Body of pancreas (tissue), 4 donors: ENCODE measurements around the gene INCENP. TPM values are rescaled to one million over a fixed set of nuclear protein-coding genes. Genes with fewer than 3 reads are reported as not detected.

Source experiments
- ATAC-seq: fragments of 150-250 bp; one replicate; pipeline ENCODE4 v1.9.1; 2016
- DNase-seq, 4 donors: peaks; one replicate each; pipeline ENCODE4 v3.0.0-alpha.2; 2019
- H3K27ac ChIP-seq, 4 donors: fragments of 200-600 bp; sonication (generic); 1 replicate in 3 of 4; 2 replicates in 1 of 4; pipeline versions ENCODE4 v1.5.1 to v1.6.1; 2016 to 2019; ENCODE audit warnings: mild to moderate bottlenecking in 1 of 4, mixed read lengths in 1 of 4, moderate library complexity in 1 of 4
- H3K27me3 ChIP-seq, 2 donors: fragments of 200-600 bp; sonication (generic); one replicate each; pipeline ENCODE4 v1.6.0; 2016; ENCODE audit warnings: mild to moderate bottlenecking in 1 of 2
- H3K36me3 ChIP-seq, 2 donors: fragments of 200-600 bp; sonication (generic); replicated peaks in 1 of 2; 2 replicates each; pipeline ENCODE4 v1.5.1; 2016; ENCODE audit warnings: low read depth in 2 of 2; ENCODE audit not compliant: insufficient read depth in 1 of 2
- H3K4me1 ChIP-seq: fragments of 200-600 bp; sonication (generic); one replicate; pipeline ENCODE4 v1.6.0; 2016
- H3K4me3 ChIP-seq, 2 donors: fragments of 200-600 bp; sonication (generic); 1 replicate in 1 of 2; 2 replicates in 1 of 2; pipeline ENCODE4 v1.5.1; 2016 to 2019
- H3K9me3 ChIP-seq, 3 donors: fragments of 200-600 bp; sonication (generic); 1 replicate in 2 of 3; 2 replicates in 1 of 3; pipeline ENCODE4 v1.5.1; 2016
- POLR2A ChIP-seq, 3 donors: fragments of 450-650 bp; IDR thresholded peaks; one replicate each; pipeline ENCODE4 v1.6.1; 2016; ENCODE audit warnings: antibody characterized with exemption in 3 of 3, mild to moderate bottlenecking in 2 of 3
- WGBS, 2 donors: methylation state at CpG; one replicate each; pipeline ENCODE4 v1.1.5; 2017; 5-methylcytosine and 5-hydroxymethylcytosine counted together
- intact Hi-C: fragments of 100-400 bp; cut with DNase I; formaldehyde crosslinking; loops from one replicate; pipeline ENCODE4 v1.15.1; 2023
- total RNA-seq, 2 donors: library from RNA; depleted of rRNA; stranded (reverse); fragments of >200 nt; gene quantifications; one replicate each; pipeline ENCODE4 v1.1.0, GENCODE V29; 2016
- TF ChIP-seq, protein P1 (sequence below), 7 experiments: fragments of 450-650 bp in 4 of 7; fragments of 200-600 bp in 3 of 7; sonication (generic) in 3 of 7; IDR thresholded peaks; one replicate each; pipeline ENCODE4 v1.5.1; 2016 to 2019; ENCODE audit warnings: antibody characterized with exemption in 7 of 7

INCENP gene
- total RNA-seq, 2 donors from 2014 or later: 5.4 to 7.9 TPM

- no peaks in the 10 kb centered on the region for H3K9me3 ChIP-seq
These were observed 27.3 kb downstream of the INCENP start for GRCh38 chr11:62150887-62151736.

GRCh38 chr11:62151737-62152102, 27.9 kb downstream of the INCENP start:
- H3K9me3 ChIP-seq: no peaks in the 10 kb centered on the region
- intact Hi-C loops: no loop called here
- H3K4me3 ChIP-seq: no peak overlapping the region
- H3K4me1 ChIP-seq: no peaks in the 10 kb centered on the region
- no peak overlapping the region for H3K27ac ChIP-seq
- peaks cover 0 to 15% of the 10 kb centered on the region in 2 donors for H3K36me3 ChIP-seq
- TF ChIP-seq POLR2A (IDR thresholded peaks at IDR 0.05): no peak
- TF ChIP-seq, protein P1, sequence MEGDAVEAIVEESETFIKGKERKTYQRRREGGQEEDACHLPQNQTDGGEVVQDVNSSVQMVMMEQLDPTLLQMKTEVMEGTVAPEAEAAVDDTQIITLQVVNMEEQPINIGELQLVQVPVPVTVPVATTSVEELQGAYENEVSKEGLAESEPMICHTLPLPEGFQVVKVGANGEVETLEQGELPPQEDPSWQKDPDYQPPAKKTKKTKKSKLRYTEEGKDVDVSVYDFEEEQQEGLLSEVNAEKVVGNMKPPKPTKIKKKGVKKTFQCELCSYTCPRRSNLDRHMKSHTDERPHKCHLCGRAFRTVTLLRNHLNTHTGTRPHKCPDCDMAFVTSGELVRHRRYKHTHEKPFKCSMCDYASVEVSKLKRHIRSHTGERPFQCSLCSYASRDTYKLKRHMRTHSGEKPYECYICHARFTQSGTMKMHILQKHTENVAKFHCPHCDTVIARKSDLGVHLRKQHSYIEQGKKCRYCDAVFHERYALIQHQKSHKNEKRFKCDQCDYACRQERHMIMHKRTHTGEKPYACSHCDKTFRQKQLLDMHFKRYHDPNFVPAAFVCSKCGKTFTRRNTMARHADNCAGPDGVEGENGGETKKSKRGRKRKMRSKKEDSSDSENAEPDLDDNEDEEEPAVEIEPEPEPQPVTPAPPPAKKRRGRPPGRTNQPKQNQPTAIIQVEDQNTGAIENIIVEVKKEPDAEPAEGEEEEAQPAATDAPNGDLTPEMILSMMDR (IDR thresholded peaks at IDR 0.05): no peak
- no peaks in the 10 kb centered on the region for H3K27me3 ChIP-seq
- DNase-seq (no peak), ATAC-seq (no peak)
- 90 to 96% methylated on average over 7 to 9 of the region's 9 CpGs for WGBS, 2 donors

More at GRCh38 chr11:62150887-62151736, 27.3 kb downstream of the INCENP start:
- no peak for TF ChIP-seq POLR2A (IDR thresholded peaks at IDR 0.05)
- TF ChIP-seq, protein P1 (IDR thresholded peaks at IDR 0.05): no peak
- H3K27me3 ChIP-seq: no peaks in the 10 kb centered on the region
- H3K4me1 ChIP-seq: no peaks in the 10 kb centered on the region
- DNase-seq: no peak
- no peak for ATAC-seq
- H3K36me3 ChIP-seq: peaks cover 0 to 18% of the 10 kb centered on the region in 2 donors
- no peak overlapping the region for H3K4me3 ChIP-seq
- no peak overlapping the region for H3K27ac ChIP-seq
- intact Hi-C loops: no loop called here
- WGBS, 2 donors: 91 to 96% methylated on average over 7 to 10 of the region's 10 CpGs

GRCh38 chr11:62152245-62153086, 28.7 kb downstream of the INCENP start:
- Histone ChIP-seq H3K4me3 (no peak overlapping the region), H3K36me3 (peaks cover 0 to 13% of the 10 kb centered on the region in 2 donors), H3K9me3 (no peaks in the 10 kb centered on the region), H3K27me3 (no peaks in the 10 kb centered on the region), H3K27ac (no peak overlapping the region), H3K4me1 (no peaks in the 10 kb centered on the region)
- TF ChIP-seq POLR2A (IDR thresholded peaks at IDR 0.05): no peak
- TF ChIP-seq, protein P1 (IDR thresholded peaks at IDR 0.05): no peak
- ATAC-seq: no peak
- 90 to 94% methylated on average over 11 to 14 of the region's 14 CpGs for WGBS, 2 donors
- intact Hi-C loops: no loop called here
- no peak for DNase-seq

DNA sequence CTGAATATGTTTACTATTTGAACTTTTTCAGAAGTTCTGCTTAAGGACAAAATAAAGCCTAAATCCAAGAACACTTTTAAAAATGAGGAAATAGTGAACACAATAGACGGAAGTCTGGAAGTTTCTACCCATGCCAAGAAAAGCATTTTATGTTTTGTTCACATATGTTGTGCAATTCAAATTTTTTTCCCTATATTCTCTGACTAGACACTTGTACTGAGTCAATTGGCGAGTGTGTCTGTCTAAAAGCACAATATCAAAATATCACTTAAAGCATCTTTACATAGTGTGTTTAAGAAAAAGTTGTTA, 29.2 kb downstream of the INCENP start:
- no peak overlapping the region for H3K4me3 ChIP-seq
- ATAC-seq (no peak), DNase-seq (no peak)
- WGBS, 2 donors: 81 to 86% methylated on average over 2 of the region's 2 CpGs
- TF ChIP-seq POLR2A (IDR thresholded peaks at IDR 0.05): no peak
- TF ChIP-seq, protein P1 (IDR thresholded peaks at IDR 0.05): no peak
- intact Hi-C loops: no loop called here
- no peaks in the 10 kb centered on the region for H3K27me3 ChIP-seq
- H3K9me3 ChIP-seq: no peaks in the 10 kb centered on the region
- no peaks in the 10 kb centered on the region for H3K4me1 ChIP-seq
- no peak overlapping the region for H3K27ac ChIP-seq
- H3K36me3 ChIP-seq: peaks cover 0 to 9% of the 10 kb centered on the region in 2 donors
